ENCODE results near the gene PARN. TPM values are rescaled to one million over a fixed set of nuclear protein-coding genes. Genes with fewer than 3 reads are reported as not detected.
"Not testable (repeated sequence)": the region's sequence is repeated elsewhere in the genome, so short reads cannot be mapped to it uniquely, and the experiment has no call there.

PARN gene
- total and polyA plus RNA-seq, 4 donors: 12.3 to 44.4 (median 25.2) TPM

DNA sequence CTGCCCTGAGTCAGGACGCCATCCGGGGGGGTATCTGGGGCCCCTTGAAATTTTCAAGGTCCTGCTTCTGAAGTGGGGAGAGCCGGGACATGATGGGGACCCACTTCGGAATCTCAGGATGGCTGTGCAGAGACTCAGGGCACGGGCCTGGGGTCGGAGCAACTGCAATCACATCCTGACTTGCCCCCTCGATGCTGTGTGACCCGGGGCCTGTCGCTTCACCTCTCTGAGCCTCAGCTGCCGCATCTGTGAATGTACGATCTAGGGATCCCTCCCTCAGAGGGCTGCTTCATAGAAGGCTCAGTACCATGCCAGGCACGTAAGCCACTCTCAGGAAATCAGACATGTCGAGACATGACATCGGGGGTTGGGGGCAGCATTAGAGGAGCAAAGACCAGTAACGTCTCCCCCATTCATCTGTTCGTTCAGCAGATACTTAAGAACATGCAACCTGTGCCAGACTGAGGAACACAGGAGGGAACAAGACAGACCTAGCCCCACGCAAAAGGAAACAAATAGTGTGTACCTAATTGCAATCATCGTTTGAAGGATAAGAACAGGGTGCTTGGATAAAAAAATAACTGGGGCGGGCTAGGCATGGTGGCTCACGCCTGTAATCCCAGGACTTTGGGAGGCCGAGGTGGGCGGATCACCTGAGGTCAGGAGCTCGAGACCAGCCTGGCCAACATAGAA, 229.6 kb downstream of the PARN start:
- no peaks in the 10 kb centered on the region for H3K27me3 ChIP-seq (ENCODE audit: control insufficient read depth in 3 of 3, insufficient read depth in 3 of 3, low read length in 2 of 3)
- no peak for ATAC-seq (ENCODE audit: insufficient read depth, low FRiP score)

DNA sequence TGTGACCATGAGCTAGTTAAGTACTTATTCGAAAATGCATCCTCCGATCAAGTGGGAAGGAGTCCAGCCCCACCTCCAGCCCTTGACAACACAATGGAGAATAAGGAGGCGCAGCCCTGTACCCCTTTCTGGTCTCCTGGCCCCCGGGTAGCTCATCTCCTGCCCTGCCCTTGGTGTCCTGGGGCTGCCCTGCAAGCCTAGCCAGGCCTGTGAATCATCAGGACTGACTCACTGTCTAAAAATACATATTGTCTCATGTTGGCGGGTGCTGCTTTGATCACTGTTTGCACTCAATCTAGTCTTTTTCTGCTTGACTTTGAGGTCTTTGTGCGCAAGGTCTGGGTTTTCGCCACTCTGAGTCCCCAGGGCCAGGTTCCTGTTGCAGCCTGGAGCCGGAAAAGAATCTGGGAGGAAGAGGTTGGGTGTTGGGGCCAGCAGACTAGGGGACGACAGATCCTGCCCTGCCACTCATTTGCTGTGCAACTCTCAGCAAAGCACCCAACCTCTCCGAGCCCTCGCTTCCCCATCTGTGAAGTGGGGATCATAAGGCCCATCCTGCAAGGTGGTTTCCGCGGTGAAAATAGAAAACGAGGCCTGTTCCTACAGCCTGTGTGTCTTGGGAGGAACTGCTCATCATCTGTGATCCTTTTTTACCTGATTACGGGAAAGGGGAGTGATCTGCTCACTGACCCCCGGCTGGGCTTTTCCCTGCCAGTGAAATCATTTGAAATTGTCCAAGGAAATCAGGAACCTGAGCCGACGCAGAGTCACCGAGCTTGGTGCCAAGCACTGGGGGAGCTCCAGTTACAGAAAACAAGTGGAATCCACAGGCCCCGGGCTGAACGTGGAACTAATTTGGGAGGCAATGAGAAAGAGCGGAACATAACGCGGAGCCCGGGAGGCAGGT, 230.4 kb downstream of the PARN start:
- Histone ChIP-seq H3K36me3 (ENCODE audit: control insufficient read depth in 4 of 4, insufficient read depth in 4 of 4, low read length in 4 of 4) (no peaks in the 10 kb centered on the region), H3K27me3 (ENCODE audit: control insufficient read depth in 3 of 3, insufficient read depth in 3 of 3, low read length in 2 of 3) (no peaks in the 10 kb centered on the region), H3K9me3 (ENCODE audit: control insufficient read depth in 4 of 4, insufficient read depth in 3 of 4, low read length in 3 of 4) (no peaks in the 10 kb centered on the region), H3K4me1 (ENCODE audit: control insufficient read depth in 5 of 5, insufficient read depth in 5 of 5, low read length in 5 of 5) (peaks cover 0 to 4% (median 0%) of the 10 kb centered on the region in 5 donors), H3K9ac (ENCODE audit: insufficient read depth in 1 of 2, low read length in 2 of 2) (no peak overlapping the region), H3K27ac (ENCODE audit: low read depth in 1 of 2, low read length in 1 of 2) (no peak overlapping the region), H3K4me3 (no peak overlapping the region)
- WGBS, 2 donors: 66 to 81% methylated on average over 25 of the region's 25 CpGs
- TF ChIP-seq, protein P1, sequence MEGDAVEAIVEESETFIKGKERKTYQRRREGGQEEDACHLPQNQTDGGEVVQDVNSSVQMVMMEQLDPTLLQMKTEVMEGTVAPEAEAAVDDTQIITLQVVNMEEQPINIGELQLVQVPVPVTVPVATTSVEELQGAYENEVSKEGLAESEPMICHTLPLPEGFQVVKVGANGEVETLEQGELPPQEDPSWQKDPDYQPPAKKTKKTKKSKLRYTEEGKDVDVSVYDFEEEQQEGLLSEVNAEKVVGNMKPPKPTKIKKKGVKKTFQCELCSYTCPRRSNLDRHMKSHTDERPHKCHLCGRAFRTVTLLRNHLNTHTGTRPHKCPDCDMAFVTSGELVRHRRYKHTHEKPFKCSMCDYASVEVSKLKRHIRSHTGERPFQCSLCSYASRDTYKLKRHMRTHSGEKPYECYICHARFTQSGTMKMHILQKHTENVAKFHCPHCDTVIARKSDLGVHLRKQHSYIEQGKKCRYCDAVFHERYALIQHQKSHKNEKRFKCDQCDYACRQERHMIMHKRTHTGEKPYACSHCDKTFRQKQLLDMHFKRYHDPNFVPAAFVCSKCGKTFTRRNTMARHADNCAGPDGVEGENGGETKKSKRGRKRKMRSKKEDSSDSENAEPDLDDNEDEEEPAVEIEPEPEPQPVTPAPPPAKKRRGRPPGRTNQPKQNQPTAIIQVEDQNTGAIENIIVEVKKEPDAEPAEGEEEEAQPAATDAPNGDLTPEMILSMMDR (IDR thresholded peaks at IDR 0.05; ENCODE audit: control extremely low read depth, extremely low read depth): no peak
- no peak for DNase-seq
- ATAC-seq (ENCODE audit: insufficient read depth, low FRiP score): peak; percentile 58

More for the DNA sequence above, 229.6 kb downstream of the PARN start:
- DNase-seq: no peak
- Histone ChIP-seq H3K27ac (ENCODE audit: low read depth in 1 of 2, low read length in 1 of 2) (no peak overlapping the region), H3K4me3 (no peak overlapping the region), H3K9ac (ENCODE audit: insufficient read depth in 1 of 2, low read length in 2 of 2) (no peak overlapping the region), H3K36me3 (ENCODE audit: control insufficient read depth in 4 of 4, insufficient read depth in 4 of 4, low read length in 4 of 4) (no peaks in the 10 kb centered on the region), H3K4me1 (ENCODE audit: control insufficient read depth in 5 of 5, insufficient read depth in 5 of 5, low read length in 5 of 5) (peaks cover 0 to 4% (median 0%) of the 10 kb centered on the region in 5 donors), H3K9me3 (ENCODE audit: control insufficient read depth in 4 of 4, insufficient read depth in 3 of 4, low read length in 3 of 4) (no peaks in the 10 kb centered on the region)
- 89 to 94% methylated on average over 23 of the region's 23 CpGs for whole genome bisulfite sequencing, 2 donors
- TF ChIP-seq, protein P1 (IDR thresholded peaks at IDR 0.05; ENCODE audit: control extremely low read depth, extremely low read depth): no peak

DNA sequence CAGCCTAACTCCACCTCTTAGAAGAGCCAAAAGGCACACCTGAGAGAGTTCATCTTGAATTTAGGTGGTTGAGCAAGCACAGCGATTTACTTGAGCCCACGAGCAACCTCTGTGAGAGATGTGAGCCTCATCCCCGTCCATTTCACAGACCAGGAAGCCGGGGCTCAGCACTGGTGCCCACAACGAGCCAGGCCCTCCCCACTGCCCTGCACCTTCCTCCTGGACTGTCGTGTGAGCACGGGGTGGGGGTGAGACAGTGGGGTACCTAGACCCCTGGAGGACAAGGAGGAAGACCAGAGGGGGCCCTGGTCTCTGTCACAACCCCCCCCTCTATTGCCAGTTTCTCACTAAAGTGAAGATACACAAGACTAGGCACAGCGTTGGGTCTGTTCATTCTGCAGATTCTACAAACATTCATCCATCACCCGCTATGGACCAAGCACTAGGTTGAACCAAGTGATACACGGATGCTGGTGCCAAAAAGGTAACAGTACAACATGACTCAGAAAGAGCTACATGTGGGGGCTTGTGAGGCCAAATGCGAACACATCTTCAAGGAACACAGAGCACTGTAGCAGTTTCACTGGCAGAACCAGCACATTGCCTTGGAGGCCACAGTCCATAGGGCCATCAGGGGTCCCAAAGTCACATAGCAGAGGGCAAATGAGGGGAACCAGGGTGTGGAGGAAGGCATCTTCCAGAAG, 231.9 kb downstream of the PARN start:
- no peak overlapping the region for H3K27ac ChIP-seq (ENCODE audit: low read depth in 1 of 2, low read length in 1 of 2)
- no peaks in the 10 kb centered on the region for H3K27me3 ChIP-seq (ENCODE audit: control insufficient read depth in 3 of 3, insufficient read depth in 3 of 3, low read length in 2 of 3)
- DNase-seq: no peak
- no peaks in the 10 kb centered on the region for H3K36me3 ChIP-seq (ENCODE audit: control insufficient read depth in 4 of 4, insufficient read depth in 4 of 4, low read length in 4 of 4)
- no peak for ATAC-seq (ENCODE audit: insufficient read depth, low FRiP score)
- no peaks in the 10 kb centered on the region for H3K9me3 ChIP-seq (ENCODE audit: control insufficient read depth in 4 of 4, insufficient read depth in 3 of 4, low read length in 3 of 4)
- no peak overlapping the region for H3K4me3 ChIP-seq
- TF ChIP-seq, protein P1 (IDR thresholded peaks at IDR 0.05; ENCODE audit: control extremely low read depth, extremely low read depth): no peak
- WGBS, 2 donors: 80 to 88% methylated on average over 11 of the region's 11 CpGs
- no peak overlapping the region for H3K9ac ChIP-seq (ENCODE audit: insufficient read depth in 1 of 2, low read length in 2 of 2)
- peaks cover 0 to 4% (median 0%) of the 10 kb centered on the region in 5 donors for H3K4me1 ChIP-seq (ENCODE audit: control insufficient read depth in 5 of 5, insufficient read depth in 5 of 5, low read length in 5 of 5)

DNA sequence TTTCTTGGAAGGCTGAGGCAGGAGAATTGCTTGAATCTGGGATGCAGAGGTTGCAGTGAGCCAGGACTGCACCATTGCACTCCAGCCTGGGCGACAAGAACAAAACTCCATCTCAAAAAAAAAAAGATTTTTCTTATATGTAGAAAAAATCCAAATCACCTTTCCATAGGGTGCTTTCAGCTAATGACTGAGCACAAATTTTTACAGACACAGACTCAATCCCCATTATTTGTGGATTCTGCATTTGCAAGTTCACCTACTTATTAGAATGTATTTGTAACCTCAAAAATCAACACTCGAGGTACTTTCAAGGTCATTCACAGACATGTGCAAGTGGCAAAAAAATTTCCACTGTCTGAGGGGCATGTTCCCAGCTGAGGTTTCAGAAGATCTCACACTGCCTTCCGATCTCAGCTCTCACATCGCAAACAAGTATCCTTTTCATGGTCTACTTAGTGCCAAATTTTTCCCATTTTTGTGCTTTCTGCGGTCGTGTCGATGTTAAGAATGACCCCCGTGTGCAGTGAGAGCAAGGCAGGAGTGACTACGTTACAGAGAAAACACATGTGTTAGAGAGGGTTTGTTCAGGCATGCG, 234.3 kb downstream of the PARN start:
- DNase-seq; H3K4me3 ChIP-seq; H3K27me3 ChIP-seq (ENCODE audit: control insufficient read depth in 3 of 3, insufficient read depth in 3 of 3, low read length in 2 of 3); H3K36me3 ChIP-seq (ENCODE audit: control insufficient read depth in 4 of 4, insufficient read depth in 4 of 4, low read length in 4 of 4); H3K9me3 ChIP-seq (ENCODE audit: control insufficient read depth in 4 of 4, insufficient read depth in 3 of 4, low read length in 3 of 4); H3K27ac ChIP-seq (ENCODE audit: low read depth in 1 of 2, low read length in 1 of 2); H3K9ac ChIP-seq (ENCODE audit: insufficient read depth in 1 of 2, low read length in 2 of 2); H3K4me1 ChIP-seq (ENCODE audit: control insufficient read depth in 5 of 5, insufficient read depth in 5 of 5, low read length in 5 of 5); ATAC-seq (ENCODE audit: insufficient read depth, low FRiP score): not testable (repeated sequence)
- WGBS, 2 donors: 59 to 85% methylated on average over 10 of the region's 10 CpGs

All from lung (tissue), 12 donors.